ENCODE results near the gene POLR3E.
A peak's percentile ranks its signal among the peaks of the same experiment; 100 is the strongest.

- TF ChIP-seq EZH2phosphoT487 (IDR thresholded peaks at IDR 0.05; ENCODE audit: low read depth, severe bottlenecking, unreplicated experiment) = no peak
- peak; percentile 98 for TF ChIP-seq CTCF (IDR thresholded peaks at IDR 0.05; ENCODE audit: poor library complexity)
Observed at GRCh38 chr16:22297114-22297870, at the start of gene POLR3E.
